NCI-H1105 (cell line): ENCODE results near the gene DDX17.

Source experiments
- DNase-seq: peaks from one replicate; lab custom pipeline; 2025; lab: John Stamatoyannopoulos, UW

DDX17 gene

DNA sequence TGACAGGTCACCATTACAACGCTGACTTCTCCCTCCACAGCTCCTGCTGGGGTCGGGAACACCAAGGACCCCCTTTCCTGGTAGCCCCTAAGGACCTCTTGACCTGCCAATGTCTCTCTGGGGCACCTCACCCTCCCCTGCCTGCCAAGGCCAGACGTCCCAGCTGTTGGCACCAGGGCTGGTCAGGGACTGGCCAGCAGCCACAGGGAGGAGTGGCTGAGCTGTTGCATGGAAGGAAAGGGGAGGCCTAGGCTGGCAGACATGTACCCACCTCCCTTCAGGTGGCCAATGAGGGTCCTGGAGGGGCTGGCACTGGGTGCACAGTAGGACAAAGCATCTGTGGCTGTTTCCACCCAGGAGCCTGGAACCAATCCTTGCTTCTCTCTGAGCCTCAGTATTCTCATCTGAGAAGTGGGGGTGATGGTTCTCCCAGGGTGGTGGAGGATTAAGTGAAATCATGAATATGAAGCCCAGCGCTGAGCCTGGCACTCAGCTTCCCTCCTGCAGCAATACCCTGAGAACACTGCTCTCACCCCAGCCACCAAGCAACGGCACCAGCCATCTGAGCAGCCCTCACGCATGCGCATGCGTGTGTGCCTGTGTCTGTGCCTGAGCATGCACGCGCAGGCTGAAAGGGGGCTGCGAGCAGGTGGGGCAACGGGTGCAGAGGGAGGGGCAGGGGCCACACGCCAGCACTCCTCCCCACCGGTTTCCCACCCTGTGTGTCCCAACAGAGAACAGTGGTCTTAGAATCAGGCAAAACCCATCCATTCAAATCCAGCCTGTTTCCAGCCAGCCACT, 57.0 kb downstream of the DDX17 start:
- no peak for DNase-seq

DNA sequence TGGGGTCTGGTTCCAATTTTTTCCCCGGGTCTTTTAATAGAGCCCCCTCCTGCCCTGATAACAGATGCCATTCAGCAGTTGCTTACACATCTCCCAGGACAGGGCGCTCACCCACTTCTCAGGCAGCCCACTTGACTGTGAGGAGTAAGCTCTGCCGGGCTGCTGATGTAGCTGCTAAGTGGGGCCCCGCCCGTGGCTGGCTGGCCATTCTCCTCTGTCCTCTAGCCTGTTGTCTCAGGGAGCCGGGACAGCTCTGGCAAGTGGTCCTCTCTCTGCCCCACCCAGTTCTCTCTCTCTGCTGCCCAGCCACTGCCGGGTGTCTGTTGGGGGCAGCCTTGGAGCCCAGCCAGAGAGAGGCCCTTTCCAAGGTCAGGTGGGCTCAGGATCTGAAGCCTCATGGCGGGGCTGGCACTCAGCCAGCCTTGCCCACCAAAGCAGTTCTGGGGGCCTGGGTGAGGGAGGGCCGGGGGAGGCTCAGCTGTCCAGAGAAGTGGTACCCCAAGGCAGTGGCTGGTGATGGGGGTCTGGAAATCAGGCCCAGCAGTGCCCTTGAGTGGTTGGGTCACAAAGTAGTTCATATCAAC, 60.0 kb downstream of the DDX17 start:
- no peak for DNase-seq

DNA sequence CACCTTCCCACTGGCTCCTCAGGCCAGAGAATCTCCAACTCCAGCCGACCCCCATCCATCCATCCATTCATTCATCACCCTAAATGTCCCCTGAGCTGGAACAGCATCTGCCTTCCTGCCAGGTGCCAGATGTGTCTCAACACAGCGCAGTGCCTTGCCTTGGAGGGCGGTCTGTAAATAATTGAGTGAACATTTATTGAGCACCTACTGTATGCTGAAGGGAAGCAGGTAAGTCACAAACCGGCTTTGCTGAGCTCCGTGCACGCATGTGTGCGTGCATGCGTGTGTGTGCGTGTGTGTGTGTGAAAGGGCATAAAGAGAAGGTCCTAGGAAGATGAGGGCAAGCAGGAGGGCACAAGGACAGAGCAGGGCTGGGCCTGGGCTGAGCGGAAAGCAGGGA, 61.3 kb downstream of the DDX17 start:
- DNase-seq: no peak

DNA sequence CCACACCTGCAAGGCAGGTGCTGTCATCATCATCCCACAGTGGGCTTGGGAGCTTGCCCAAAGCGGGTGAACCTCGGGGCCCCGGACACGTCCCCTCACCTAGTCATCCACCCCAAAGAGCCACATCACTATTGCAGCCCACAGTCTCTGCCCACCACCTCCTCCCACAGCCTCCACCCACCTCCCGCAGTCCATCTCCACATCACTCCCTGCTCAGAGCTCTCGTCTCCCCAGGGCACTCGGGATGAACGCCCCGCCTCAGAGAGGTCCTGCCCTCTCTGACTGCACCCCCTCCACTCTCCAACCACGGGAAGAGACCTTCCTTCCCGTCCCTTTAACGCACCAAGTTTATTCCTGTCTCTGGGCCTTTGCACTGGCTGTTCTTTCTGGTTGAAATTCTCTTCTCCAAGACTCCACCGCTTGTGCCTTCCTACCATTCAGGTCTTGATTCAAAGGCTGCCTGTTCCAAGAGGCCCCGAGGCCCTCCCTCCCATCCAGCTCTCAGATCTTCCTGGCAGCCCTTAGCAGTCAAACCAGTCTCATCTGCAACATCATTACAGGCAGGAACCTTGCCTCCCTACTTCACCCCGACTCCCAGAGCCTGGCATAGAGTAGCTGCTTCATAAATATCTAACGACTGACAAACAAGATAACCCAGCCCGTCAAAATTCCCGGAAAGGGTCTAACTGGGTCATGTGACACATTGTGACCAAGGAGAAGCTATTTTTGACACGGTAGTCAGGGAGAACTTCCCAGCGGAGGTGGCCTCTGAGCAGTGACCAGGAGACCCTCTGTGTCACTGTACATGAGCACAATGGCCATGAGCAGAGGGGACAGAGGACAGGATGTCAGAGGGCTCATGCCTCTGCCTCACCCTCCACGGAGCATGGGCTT, 62.2 kb downstream of the DDX17 start:
- no peak for DNase-seq

DNA sequence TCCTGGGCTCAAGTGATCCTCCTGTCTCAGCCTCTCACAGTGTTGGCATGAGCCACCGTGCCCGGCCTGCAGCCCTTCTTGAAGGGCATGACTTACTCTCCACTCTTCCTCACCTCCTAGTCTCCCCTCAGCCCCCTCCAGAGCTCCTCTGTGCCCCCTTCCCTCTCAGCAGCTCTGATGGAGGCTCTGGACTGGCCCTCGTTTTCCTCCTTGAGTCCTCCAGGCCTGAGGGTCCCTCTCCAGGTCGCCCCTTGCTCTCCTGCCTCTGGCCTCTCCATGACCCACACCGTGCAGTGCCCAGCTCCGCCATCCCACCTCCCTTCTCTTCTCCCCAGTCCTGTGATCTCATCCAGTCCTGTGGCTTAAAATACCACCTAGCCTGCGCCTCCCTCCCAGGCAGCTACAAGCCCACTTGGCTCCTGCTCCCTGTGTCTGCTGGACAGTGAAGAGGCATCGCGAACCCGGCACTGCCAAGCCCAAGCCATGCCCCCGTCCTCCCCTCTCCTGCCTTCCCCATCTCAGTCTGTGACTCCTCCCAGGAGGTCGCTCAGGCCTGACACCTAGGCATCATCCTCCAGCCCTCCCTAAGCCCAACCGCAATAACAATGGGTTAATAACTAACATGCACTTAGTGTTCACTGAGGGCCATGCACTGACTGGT, 63.0 kb downstream of the DDX17 start:
- no peak for DNase-seq

DNA sequence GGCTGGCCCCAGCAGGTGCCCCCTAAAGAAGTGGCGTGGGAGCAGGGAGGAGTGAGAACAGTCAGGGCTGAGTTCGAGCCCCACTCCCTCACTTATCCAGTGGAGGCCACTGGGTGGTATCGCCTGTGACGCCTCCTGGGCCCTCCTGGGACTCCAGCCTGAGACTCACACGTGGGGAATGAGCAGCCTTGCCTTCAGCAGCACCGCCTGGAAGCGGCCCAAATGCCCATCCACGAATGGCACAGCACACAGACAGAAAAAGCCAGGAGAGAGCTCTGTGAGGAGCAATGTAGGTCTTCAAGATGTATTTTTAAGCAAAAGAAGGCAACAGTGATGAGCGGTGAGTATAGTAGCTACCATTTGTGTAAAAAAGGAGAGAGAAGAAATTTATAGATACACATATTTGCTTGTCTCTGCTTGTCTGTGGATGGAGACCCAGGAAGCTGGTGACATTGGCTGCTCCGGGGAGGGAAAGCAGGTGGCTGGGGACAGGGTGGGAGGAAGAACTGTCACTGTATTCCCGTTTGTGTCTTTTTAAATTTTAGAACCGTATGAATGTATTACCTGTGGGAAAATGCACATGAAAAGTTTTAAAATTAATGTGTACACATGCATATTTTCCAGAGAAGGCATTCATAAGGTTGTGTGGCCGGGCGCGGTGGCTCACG, 64.4 kb downstream of the DDX17 start:
- no peak for DNase-seq

DNA sequence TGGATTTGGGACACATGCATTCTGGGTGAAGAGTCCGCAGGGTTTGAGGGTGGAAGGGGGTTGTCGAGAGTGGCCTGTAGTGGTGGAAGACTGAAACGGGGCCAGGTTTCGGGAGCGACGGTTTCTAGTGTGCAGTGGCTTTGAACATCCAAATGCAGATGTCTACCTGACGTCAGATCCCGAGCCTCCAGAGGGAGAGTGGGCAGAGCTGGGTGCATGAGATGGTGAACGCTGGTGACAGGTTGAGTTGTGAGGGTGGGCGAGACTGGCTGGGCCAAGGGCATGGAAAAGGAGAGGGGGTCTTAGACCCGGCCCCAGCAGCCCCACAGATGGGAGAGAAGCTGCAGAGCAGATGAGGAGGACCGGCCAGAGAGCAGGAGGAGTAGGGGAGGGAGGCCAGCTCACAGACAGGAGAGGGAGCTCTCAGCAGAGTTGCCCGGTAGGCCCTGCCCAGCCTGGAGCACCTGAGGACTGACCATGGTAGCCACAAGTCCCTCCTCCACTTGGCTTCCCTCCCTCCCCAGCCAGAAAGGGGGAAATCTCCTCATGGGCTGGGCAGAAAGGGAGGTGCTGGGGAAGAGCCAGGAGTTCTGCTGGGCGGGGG, 65.3 kb downstream of the DDX17 start:
- DNase-seq: no peak

DNA sequence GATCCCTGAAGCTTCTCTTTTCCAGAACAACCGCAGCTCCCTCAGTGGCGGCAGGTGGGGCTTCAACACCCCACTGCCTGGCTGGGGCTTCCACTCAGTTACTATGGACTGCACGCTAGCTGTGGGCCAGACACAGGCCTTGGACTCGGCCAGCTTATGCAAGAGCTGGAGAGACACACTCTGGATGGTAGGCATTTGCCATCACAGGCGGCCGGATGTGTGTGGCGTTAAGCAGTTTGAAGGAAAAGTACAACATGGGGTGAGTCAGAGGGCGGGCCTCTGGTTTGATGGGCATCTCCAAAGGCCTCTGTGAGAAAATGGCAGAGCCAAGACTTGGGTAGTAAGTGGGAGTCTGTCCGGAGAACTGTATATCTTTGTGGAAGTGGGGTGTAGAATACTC, 68.7 kb downstream of the DDX17 start:
- no peak for DNase-seq

DNA sequence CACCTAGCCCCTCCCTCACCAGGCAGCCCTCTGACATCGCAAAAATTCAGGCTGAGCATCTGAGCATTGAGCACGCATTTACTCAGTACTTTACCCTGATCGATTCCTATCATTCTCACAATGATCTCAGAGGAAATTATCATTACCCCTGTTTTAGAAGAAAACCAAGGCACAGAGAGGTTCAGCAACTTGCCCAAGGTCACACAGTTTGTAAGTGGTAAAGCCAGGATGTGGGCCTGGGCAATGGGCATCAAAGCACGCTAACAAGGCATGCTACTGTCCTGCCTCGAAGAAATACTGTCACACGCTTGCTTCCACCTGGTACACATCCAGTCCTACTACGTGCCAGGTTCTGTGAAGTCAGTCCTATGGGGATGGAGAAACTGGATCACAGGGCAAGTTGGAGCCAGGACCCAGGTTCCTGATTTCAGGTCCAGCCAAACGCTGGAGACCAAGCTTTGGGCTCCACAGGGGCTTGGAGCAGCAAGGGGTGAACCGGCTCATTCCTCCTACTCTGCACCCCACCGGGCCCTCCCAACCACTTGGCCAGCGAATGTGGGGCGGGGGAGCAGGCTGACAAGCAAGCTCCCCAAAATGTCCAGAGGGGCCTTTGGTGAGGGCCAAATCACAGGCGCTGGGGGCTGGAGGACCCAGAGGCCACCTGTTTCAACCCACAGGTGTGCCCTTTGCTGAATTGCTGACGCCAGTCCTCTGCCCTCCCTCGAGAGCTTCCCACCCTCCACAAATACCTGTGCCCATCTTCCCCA, 69.3 kb downstream of the DDX17 start:
- no peak for DNase-seq

DNA sequence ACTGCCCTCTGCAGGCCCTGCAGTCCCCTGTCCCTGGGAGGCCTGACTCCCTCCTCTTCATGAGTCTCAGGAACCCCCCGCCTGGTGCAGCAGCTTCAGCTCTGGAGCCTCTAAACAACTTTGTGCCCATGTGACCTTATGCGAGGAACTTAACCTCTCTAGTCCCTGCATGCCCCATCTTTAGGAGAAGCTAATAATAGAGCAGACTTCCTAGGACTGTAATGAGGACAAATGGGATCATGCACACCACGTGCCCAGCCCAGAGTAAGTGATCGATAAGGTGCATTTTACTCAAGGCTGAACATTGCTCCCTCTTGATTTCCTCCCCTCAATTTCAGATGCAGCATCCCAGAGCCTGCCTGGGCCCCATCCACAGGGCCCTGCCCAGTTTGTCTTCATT, 70.1 kb downstream of the DDX17 start:
- DNase-seq: no peak

DNA sequence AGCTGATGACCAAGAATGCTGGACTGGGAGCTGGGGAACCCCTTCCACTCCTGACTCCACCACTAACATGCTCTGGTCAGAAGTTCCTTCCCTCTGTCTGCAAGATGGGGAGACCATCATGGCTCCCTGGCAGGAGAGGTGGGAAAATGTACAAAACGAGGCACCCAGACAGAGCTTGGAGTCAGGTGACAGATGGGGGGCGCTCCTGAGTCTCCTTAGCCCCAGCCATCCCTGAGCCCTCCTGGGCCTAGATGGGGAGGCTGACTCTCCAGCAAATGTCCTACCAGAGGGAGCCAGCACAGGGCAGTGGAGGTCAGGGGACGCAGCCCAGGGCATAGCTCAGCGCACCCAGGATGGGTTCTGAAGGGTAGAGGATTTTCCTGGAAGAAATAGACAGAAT, 71.1 kb downstream of the DDX17 start:
- no peak for DNase-seq

DNA sequence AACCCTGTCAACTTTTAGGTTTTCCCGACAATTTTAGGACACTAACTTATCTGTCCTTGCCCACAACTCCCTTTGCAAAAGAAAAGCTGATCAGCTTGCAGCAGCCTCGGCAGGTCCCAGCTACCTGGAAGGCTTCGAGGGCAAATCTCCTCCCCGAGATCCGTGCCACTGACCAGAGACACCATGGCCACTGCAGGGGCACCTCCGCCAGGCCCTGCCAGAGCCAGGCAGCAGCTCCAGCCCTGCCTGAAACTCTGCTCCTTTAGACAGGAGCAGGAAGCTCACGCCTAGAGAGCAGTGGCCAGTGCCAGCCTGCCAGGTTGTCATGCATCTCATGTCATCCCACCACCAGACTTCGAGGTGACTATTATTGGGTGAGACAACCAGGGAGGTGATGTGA, 72.2 kb downstream of the DDX17 start:
- DNase-seq: no peak
